Endometrium (tissue), 2 donors: ENCODE results near the gene SRPK3.
"Not testable (repeated sequence)": the region's sequence is repeated elsewhere in the genome, so short reads cannot be mapped to it uniquely, and the experiment has no call there.

Source experiments
- FAIRE-seq: peaks from 2 replicates; lab custom pipeline; 2012; peaks lifted over from hg19 to GRCh38; lab: Jason Lieb, UNC
- donor health status: control.
- donor health status: control.

Gene SRPK3

GRCh38 chrX:153745067-153745433, 35.8 kb upstream of the SRPK3 start:
- FAIRE-seq = not testable (repeated sequence)

- FAIRE-seq = no peak
Measured at GRCh38 chrX:153746359-153746758, 34.5 kb upstream of the SRPK3 start.

GRCh38 chrX:153746991-153747390, 33.9 kb upstream of the SRPK3 start:
- FAIRE-seq = not testable (repeated sequence)

GRCh38 chrX:153749017-153749416, 31.8 kb upstream of the SRPK3 start:
- FAIRE-seq = not testable (repeated sequence)

- no peak for FAIRE-seq
Measured at GRCh38 chrX:153750127-153750774, 30.6 kb upstream of the SRPK3 start.

GRCh38 chrX:153755136-153755535, 25.7 kb upstream of the SRPK3 start:
- no peak for FAIRE-seq

GRCh38 chrX:153761863-153762262, 19.0 kb upstream of the SRPK3 start:
- FAIRE-seq = no peak

- no peak for FAIRE-seq
Measured at GRCh38 chrX:153762626-153763173, 18.1 kb upstream of the SRPK3 start.

GRCh38 chrX:153763298-153763932, 17.4 kb upstream of the SRPK3 start:
- FAIRE-seq = no peak

- FAIRE-seq = no peak
Measured at GRCh38 chrX:153763989-153764755, 16.7 kb upstream of the SRPK3 start, which contains the start of gene PLXNB3. TSS of gene PLXNB3 (plus strand) at chrX:153764249. CDS start at chrX:153765536, 1,287 bp downstream.

- FAIRE-seq = no peak
Measured at GRCh38 chrX:153764786-153765137, 16.1 kb upstream of the SRPK3 start.

- no peak for FAIRE-seq
Measured at GRCh38 chrX:153765138-153766079, 15.4 kb upstream of the SRPK3 start.

- FAIRE-seq = no peak
Measured at GRCh38 chrX:153766098-153766817, 14.6 kb upstream of the SRPK3 start.

- FAIRE-seq = no peak
Measured at GRCh38 chrX:153766871-153767673, 13.8 kb upstream of the SRPK3 start.

- no peak for FAIRE-seq
Measured at GRCh38 chrX:153767674-153768055, 13.2 kb upstream of the SRPK3 start.

- no peak for FAIRE-seq
Measured at GRCh38 chrX:153768311-153769157, 12.3 kb upstream of the SRPK3 start.

- FAIRE-seq = no peak
Measured at GRCh38 chrX:153769158-153769864, 11.5 kb upstream of the SRPK3 start.

GRCh38 chrX:153769865-153770600, 10.8 kb upstream of the SRPK3 start:
- no peak for FAIRE-seq
